HG02938 (cell line): ENCODE data around the gene ZBTB7A.
"Not testable (repeated sequence)": the region's sequence is repeated elsewhere in the genome, so short reads cannot be mapped to it uniquely, and the experiment has no call there.

Source experiments
- ATAC-seq: cut with Tn5 transposase; IDR thresholded peaks from one replicate; pipeline ENCODE4 v1.9.1; 2021; ENCODE audit warnings: mild to moderate bottlenecking, moderate library complexity; ENCODE audit not compliant: unreplicated experiment

Gene ZBTB7A

DNA sequence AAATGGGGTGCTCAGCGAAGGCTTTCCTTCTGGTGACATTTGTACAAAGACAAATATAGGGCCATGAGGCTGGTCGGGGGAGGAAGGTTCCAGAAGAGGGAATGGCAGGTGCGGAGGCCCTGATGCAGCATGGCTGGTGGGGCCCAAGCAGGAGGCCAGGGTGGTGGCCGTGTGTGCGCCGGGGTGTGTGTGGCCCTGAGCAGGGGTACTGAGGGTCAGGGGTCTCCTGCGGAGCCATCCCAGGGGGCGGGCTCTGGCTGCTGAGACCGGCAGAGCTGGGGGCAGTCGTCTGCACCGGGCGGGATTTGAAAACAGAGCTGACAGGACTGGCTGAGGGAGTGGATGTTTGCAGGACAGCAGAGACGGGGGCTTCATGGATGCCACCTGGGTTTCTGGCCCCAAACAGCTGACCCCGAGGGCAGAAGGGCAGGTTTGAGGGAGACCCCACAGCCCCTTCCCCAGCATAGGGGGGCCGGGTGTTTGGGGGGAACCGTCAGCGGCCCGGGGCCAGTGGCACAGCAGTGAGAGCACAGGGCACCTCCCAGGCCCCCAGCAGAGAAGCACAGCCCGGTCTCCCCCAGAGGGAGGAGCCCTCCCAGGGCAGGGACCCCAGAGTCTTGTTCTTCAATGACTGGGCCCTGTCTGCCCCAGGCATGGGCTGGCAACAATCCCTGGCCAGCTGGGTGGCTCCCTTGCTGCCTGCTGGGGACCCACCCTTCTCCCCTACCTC lies 47.8 kb downstream of the ZBTB7A start:
- no peak for ATAC-seq

DNA sequence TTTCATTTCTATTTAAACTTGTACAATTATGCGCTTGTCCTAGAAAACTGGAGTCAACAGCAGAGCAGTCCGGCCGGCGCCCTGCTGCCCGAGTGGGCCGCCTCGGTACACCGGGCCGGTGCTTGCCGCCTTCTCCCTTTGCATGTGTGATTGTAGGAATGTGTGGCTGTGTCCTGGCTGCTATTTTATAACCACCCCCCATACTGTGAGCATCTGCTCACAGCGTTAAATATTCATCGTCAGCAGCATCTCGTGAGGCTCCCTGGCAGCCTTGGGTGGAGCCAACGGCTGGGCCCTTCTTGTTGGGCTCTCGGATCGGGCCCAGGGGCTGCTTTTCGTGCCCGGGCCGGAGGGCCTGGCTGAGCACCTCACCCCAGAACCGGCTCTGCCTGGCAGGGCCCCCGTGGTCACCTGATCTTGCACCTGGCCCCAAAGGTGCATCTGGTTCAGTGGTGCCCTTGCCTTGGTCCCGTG lies 48.5 kb downstream of the ZBTB7A start:
- no peak for ATAC-seq

DNA sequence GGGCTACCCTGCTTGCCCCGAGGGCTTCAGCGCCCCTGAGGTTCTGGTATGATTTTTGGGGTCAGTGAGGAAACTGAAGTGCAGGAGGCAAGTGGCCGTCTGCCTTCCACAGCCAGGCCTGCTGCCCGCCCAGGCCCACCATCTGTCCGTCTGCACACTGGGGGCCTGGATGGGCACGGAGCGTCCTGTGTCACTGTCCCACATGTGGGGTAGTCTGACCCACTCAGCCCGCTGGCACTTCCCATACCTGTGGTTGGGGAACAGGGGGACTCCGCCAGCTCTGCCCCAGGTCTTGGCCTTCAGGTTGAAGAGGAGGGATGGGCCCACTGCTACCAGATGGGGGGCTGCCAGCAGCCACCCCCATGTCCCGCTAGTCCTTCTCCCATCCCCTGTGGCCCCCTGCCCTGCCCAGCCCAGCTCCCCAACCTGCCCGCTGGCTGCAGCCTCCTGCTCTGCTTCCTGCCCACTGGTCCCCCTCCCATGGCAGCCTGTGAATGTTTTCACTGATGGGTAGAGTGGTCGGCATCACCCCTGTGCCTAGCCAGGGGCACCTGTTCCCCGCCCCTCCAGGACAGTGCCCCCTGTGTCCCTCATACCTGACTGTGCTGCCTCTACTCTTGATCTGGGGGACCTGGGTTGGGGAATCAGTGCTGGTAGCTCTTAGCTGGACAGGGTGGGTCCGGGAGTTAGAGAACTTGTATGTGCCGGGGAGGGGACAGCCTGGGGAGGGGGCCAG lies 49.6 kb downstream of the ZBTB7A start:
- ATAC-seq: no peak

DNA sequence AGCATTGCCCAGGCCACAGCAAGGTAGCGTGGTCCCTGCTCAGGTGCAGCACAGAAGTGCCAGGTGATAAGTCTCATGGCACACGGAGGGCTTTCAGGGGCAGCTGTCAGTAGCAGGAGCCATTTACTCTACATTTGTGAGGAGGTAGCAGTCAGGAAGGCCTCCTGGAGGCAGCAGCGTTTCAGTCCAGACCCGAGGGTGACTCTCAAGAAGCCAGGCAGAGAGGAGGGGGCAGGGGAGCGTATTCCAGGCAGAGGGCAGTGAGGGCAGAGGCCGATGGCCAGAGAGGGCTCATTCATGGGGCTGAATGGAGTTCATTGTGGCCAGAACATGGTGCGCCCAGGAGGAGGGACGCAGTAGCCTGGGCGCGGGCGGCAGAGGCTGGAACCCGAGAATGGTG lies 50.2 kb downstream of the ZBTB7A start:
- no peak for ATAC-seq

DNA sequence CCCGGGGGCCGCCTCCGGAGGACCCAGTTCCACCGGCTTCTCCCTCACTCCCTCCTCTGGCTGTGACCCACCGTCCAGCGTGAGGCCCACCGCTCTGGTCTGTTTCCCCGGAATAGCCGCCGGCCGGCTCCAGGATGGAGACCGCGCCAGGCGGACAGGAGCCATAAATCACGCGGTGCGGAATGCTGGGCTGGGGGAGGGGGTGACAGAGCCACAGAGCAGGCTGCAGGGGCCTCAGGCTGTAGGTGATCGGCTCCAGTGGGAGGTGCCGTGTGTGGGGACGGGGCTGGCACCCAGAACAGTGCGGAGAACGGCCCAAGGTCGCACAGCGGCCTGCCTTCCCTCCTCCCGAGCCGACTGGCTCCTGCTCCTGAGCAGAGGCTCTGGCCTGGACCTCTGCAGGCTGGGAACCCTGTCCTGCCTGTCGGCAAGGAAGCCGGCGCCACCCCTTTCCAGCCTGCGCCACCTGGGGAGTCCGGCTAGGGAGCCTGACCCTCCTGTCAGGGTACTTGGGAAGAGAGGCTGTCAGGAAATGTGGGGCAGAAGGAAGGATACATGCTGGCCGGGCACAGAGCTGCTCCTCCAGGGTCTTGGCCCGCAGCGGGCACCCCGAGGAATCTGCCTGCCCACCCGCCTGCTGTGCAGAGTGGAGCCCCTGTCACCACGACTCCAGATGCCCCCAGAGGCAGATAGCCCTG lies 50.8 kb downstream of the ZBTB7A start:
- no peak for ATAC-seq

DNA sequence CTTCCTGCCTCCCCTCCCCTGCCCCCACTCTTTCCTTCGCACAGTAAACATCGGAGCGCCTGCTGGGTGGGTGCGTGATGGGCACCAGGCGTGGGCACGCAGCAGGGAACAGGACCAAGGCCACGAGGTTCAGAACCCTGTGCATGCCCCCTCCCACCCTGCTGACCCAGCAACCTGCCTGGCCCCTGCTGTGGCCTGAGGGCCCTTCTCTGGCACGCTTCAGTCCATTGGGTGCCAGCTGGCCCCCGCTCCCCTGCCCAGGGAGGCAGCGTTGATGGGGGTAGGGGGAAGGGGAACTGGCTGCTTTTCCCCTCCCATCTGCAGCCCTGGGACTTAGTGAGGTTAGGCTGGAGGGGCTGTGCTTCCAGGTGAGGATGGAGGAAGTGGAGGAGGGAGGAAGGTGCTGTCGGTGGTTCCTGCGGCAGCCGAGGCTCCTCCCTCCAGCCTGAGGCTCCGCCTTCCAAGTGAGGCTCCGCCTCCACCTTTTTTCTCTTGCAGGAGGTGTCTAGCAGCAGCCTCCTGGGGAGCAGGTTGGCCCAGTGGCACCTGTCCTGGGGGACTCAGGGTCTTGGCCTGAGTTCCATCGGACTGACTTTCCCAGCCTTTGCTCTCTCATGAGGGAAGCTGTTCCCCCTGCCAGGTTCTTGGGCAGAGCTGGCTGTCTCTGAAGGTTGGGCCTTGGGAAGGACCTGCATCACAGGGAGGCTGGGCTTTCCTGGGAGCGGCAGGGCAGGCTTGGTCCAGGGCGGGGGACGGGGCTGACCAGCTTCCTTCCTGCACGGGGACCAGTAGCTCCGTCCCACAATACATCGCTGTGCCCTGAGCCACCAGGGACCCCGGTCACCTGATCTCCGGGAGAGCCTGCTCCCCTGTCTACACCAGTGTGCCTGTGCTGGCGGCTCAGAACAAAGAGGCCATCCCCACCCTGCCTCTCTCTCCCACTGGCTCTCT lies 51.9 kb downstream of the ZBTB7A start:
- no peak for ATAC-seq

DNA sequence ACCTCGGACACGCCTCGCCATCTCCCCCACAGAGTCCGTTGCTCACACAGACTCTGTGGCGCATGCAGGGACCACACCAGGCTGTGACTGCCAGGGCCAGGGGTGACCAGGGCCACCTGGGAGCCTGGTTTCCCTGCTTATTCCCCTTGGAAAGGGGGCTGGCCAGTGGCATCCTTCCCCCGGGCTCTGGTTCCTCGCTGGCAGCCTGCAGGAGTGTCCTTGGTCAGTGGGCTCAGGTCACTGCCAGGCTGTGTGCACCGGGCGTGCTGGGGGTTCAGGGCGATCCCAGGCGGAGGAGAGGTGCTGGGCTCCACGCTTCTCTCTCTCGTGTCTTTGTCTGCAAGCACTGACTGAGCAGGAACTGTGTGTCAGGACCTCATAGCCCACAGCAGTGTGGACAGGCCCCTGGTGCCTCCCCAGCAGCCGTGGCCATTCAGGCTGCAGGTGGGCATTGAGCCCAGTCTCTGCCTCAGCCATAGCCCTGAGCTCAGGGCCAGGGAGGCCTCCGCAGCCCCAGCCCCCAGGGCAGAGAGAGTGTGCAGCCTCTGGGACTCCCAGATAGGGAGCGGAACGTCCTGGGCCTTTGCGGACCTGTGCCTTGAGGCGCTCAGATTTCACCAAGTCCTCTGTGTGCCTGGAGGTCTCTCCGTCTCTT lies 52.7 kb downstream of the ZBTB7A start:
- ATAC-seq: no peak

DNA sequence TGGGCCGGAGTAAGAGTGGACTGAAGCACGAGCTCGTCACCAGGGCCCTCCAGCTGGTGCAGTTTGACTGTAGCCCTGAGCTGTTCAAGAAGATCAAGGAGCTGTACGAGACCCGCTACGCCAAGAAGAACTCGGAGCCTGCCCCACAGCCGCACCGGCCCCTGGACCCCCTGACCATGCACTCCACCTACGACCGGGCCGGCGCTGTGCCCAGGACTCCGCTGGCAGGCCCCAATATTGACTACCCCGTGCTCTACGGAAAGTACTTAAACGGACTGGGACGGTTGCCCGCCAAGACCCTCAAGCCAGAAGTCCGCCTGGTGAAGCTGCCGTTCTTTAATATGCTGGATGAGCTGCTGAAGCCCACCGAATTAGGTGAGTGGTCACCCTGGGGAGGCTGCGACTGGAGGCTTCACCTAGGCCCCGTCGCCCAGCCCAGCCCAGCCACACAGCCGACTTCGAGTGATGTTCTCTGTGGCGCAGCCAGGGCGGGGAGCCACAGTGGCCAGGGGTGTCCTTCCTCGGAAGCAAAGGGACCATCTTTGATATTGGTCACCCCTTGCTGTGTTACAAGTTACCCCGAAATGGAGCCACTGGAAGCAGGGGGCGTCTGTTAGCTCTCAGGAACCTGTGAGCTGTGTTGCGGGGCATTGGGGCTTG lies 53.6 kb downstream of the ZBTB7A start:
- no peak for ATAC-seq

DNA sequence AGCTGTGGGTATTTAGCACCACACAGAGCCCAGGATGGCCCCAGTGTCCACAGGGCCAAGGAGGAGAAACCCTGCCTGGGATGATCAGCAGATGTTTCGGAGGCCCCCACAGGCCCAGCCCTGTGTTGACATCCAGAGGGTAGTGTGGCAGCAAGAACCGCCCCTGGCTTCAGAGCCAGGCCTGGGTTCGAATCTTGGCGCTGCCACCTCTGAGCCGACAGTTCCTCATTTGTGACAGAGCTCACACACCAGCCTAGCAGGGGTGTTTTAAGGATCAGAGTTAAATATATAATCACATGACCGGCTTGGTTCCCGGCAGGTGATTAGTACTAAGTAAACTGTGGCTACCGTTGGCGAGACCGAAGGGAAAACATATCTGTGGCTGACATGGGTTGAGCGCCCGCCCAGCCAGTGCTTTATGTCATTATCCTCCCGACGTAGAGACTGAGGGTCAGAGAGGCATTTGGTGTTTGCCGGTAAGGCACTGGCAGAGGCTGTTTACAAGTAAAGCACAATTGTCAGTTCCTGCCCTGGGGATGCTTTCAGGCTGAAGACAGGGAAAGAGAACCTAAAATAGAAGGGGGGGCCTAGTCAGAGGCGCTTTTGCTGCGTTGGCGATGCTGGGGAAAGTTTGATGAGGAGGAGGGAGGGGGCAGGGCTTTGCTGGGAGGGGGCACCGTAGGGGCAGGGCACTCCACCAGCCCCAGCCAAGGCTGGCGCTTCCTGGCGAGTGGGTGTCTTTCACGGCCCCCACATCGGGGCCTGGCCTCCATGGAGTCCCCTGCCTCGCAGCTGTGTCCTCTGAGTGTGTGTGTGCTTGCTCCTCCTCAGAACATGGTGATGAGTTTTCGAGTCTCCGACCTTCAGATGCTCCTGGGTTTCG lies 54.4 kb downstream of the ZBTB7A start:
- no peak for ATAC-seq

DNA sequence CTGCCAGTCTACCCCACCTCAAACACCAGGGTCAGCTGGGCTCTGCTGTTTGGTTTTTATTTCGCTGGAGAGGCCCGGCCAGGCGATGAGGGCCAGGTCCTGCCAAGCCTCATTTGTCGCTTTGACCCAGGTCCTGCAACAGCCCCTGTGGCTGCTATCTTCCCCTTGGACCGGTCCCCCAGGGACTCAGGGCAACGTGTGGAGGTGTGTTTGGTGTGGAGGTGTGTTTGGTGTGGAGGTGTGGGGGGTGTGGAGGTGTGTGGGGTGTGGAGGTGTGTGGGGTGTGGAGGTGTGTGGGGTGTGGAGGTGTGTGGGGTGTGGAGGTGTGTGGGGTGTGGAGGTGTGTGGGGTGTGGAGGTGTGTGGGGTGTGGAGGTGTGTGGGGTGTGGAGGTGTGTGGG lies 55.3 kb downstream of the ZBTB7A start:
- ATAC-seq: not testable (repeated sequence)

DNA sequence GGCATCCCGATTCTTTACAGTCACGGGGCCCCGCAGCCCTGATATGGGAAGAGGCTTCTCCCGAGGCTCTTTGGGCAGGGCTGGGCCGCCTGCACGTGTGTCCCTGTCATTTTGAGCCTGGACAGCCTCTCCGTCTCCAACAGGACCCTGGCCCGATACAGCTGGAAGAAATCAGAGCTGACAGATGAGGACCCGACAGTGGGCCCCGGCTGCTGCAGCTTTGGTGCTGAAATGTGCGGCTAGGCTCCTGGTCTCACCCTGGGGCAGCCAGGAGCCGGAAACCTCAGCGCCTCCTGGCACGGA lies 55.9 kb downstream of the ZBTB7A start:
- ATAC-seq: no peak

DNA sequence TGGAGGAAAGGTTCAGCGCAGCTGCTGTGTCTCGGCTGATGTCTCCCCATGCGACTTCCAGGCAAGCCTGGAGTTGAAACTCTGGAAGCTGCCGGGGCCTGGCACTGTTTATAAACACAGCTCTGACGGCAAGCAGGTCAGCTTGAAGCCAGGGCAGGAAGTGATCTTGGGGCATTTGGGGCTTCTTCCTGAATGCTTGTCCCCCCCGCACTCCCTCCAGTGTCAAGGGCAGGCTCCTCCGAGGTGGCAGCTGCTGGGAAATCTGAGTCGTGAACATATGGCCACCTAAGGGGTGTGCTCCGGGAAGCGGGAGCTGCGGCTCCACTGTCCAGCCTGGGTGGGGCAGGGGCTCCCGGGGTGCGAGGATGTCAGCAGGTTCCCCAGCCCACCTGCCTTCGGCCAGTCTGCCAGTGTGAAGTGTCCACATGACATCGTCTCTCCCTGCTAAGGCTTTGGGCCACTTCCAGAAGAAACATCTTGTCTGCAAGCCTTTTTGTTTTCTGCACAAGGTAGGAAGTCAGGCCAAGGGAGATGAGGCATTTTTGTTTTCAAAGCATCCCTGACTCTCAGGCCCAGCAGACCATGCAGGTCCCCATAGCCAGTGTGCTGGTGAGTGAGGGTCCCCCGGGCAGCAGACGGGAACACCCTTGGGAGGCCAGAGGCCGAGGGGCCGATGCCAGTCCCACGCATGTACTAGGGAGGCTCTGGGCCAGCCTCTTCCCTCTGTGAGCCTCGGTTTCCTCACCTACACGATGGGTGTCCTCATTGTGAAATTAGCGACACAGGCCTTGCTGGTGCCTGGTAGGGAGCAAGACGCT lies 56.5 kb downstream of the ZBTB7A start:
- ATAC-seq: no peak

DNA sequence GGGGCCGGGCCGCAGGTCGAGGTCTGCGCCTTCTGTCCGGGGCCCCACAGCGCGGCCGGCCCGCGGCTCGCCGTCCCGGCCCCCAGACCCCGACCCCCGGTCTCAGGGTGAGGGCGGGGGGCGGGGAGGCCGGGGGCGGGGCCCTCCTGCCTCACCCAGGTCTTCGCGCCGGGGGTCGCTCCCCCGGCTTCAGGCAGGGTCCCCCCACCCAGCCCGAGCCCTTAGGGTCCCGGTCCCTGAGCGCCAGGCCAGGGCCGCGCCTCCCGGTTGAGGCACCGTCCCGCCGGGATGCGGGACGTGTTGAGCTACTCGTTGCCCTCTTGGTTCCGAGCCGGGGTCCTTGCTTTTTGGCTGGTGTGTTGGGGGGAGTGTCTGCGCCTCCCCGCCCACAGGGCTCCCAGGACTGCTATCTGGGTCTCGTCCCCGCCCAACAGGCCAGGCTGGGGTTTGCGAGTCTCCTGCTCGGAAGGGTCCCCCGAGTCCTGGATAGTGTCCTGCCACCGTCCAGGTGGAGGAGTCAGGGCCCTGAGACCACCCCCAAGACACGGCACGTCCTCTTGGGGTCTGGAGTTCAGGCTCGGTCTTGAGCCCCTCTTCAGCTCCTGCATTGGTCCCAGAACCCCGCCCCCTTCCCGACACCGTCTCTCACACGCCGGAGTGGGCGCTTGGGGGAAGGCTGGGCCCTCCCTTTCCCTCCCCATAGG lies 58.7 kb downstream of the ZBTB7A start:
- ATAC-seq: no peak

DNA sequence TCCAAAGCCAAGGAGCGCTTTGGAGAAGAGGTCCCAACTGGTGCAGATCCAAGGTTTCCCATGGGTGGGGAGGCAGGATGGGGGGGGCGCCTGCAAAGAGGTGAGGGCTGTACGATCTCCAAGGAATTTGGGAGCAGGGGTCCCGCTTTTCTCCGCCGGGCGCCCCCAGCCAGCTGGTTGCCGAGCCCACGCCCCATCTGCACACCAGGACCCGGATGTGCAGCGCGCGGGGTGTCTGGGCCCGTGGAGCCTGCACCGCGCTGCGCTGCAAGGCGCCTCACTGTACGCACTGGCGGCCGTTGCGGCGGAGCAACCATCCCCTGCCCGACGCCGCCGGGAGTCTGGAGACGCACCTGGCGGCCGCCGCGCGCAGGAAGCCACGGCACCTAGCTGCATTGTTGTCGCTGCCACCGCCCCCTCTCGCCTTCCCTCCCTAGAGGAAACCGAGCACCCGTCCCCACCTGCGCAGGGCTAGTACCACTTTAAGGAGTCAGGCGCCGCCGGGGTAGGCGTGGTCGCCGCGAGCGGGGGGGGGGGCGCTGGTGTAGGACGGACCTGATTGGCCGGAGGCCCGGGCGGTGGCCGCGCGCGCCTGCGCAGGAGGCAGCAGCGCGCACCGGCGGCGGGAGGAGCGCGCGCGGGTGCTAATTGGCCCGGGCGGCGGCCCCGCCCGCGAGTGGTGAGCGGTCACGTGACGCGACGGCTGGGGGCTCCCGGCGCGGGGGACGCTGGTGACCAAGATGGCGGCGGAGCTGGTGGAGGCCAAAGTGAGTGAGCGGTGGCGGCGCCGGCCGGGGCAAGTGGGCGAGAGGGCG lies 59.5 kb downstream of the ZBTB7A start, which contains the start of gene PIAS4:
Gene PIAS4 (plus strand): TSS at position 716 of the 815 bp plus-strand sequence. CDS start 25 bp downstream, at position 741.
- ATAC-seq: peak; percentile 70

DNA sequence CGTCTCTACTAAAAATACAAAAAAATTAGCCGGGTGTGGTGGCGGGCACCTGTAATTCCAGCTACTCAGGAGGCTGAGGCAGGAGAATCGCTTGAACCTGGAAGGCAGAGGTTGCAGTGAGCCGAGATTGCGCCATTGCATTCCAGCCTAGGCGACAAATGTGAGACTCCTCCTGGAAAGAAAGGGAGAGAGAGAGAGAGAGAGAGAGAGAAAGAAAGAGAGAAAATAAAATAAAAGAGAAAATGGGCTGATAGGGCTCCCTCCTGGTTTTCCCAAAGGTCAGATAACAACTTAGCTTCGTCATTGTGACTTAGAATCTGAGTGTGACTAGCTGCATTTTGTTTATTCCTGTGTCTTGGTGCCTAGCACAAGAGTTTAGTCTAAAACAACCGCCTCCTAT lies 61.3 kb downstream of the ZBTB7A start:
- not testable (repeated sequence) for ATAC-seq

DNA sequence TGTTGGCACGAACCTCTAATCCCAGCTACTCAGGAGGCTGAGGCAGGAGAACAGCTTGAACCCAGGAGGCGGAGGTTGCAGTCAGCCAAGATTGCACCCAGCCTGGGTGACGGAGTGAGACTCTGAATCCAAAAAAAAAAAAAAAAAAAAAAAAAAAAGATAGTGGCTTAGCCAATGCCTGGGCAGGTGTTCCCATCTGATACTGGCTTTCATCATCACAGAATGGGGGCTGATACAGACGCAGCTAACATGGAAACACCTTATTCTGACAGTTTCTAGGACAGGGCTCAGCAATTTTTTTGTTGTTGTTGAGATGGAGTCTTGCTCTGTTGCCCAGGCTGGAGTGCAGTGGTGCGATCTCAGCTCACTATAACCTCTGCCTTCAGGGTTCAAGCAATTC lies 65.9 kb downstream of the ZBTB7A start:
- not testable (repeated sequence) for ATAC-seq
